CD4-positive, CD25-positive, alpha-beta regulatory T cell (primary cell): Measurements from ENCODE around the gene GUCY1A1. TPM values are rescaled to one million over a fixed set of nuclear protein-coding genes. Genes with fewer than 3 reads are reported as not detected.

Source experiments
- ATAC-seq, 2 donors: fragments of 150-1000 bp; cut with Tn5 transposase; one replicate each; pipeline ENCODE4 v1.10.0; 2021; ENCODE audit warnings: low read depth in 2 of 2, moderate number of reproducible peaks in 2 of 2, moderate library complexity in 1 of 2
- DNase-seq, 3 donors: peaks; one replicate each; pipeline versions ENCODE4 v3.0.0 to v3.0.0-alpha.2; 2012 to 2022; ENCODE audit warnings: mixed read lengths in 1 of 3
- H3K27ac ChIP-seq: one replicate; pipeline ENCODE4 v1.7.0; 2013; ENCODE audit warnings: mild to moderate bottlenecking, low read length; ENCODE audit not compliant: insufficient read depth, poor library complexity, severe bottlenecking
- H3K27me3 ChIP-seq: one replicate; pipeline ENCODE4 v1.7.0; 2013; ENCODE audit warnings: low read length; ENCODE audit not compliant: control insufficient read depth, insufficient read depth
- H3K36me3 ChIP-seq: one replicate; pipeline ENCODE4 v1.7.0; 2013; ENCODE audit warnings: mild to moderate bottlenecking, low read length, moderate library complexity; ENCODE audit not compliant: control insufficient read depth, insufficient read depth
- H3K4me1 ChIP-seq: 2 replicates; pipeline ENCODE4 v1.7.0; 2013; ENCODE audit warnings: mild to moderate bottlenecking, low read length; ENCODE audit not compliant: insufficient read depth, control insufficient read depth, poor library complexity, severe bottlenecking
- H3K4me3 ChIP-seq: one replicate; pipeline ENCODE4 v1.7.0; 2013; ENCODE audit warnings: low read depth, mild to moderate bottlenecking, low read length, moderate library complexity
- H3K9me3 ChIP-seq, 2 experiments: 1 replicate in 1 of 2; 2 replicates in 1 of 2; pipeline ENCODE4 v1.7.0; 2013; ENCODE audit warnings: low read length in 2 of 2, mild to moderate bottlenecking in 1 of 2, moderate library complexity in 1 of 2; ENCODE audit not compliant: control insufficient read depth in 2 of 2
- H3K27ac Mint-ChIP-seq, 3 donors: one replicate each; pipeline ENCODE4 v1.8.0; 2020 to 2022; ENCODE audit warnings: mild to moderate bottlenecking in 3 of 3, mixed read lengths in 3 of 3, moderate library complexity in 2 of 3
- H3K27me3 Mint-ChIP-seq: one replicate; pipeline ENCODE4 v1.8.0; 2022; ENCODE audit warnings: mild to moderate bottlenecking, mixed read lengths
- H3K36me3 Mint-ChIP-seq: one replicate; pipeline ENCODE4 v1.8.0; 2020; ENCODE audit warnings: mixed read lengths
- H3K4me1 Mint-ChIP-seq, 4 donors: one replicate each; pipeline ENCODE4 v1.8.0; 2020 to 2022; ENCODE audit warnings: mixed read lengths in 4 of 4, mild to moderate bottlenecking in 1 of 4
- H3K4me3 Mint-ChIP-seq, 4 donors: one replicate each; pipeline ENCODE4 v1.8.0; 2020 to 2022; ENCODE audit warnings: mild to moderate bottlenecking in 4 of 4, mixed read lengths in 4 of 4, moderate library complexity in 3 of 4
- H3K9me3 Mint-ChIP-seq, 7 donors: one replicate each; pipeline ENCODE4 v1.8.0; 2020 to 2022; ENCODE audit warnings: mixed read lengths in 7 of 7, mild to moderate bottlenecking in 3 of 7, moderate library complexity in 2 of 7
- polyA plus RNA-seq, 4 donors: library from polyadenylated mRNA; unstranded; fragments of 300-500 nt; fragmentation: Illumina TruSeq; gene quantifications; one replicate each; pipeline ENCODE4 v1.2.3, GENCODE V29; 2021
- total RNA-seq: library from RNA; stranded (reverse); gene quantifications from one replicate; pipeline ENCODE4 v1.2.3, GENCODE V29; 2022

Gene GUCY1A1
- total and polyA plus RNA-seq, 5 donors from 2014 or later: 1.9 TPM; not detected in 4

GRCh38 chr4:155696226-155696625, 29.6 kb downstream of the GUCY1A1 start:
- no peaks in the 10 kb centered on the region for H3K27me3 ChIP-seq
- no peaks in the 10 kb centered on the region for H3K4me1 ChIP-seq
- no peak overlapping the region for H3K27ac Mint-ChIP-seq
- H3K27me3 Mint-ChIP-seq: no peaks in the 10 kb centered on the region
- no peaks in the 10 kb centered on the region for H3K4me1 Mint-ChIP-seq
- no peaks in the 10 kb centered on the region for H3K36me3 ChIP-seq
- no peak overlapping the region for H3K27ac ChIP-seq
- H3K9me3 ChIP-seq: no peaks in the 10 kb centered on the region
- H3K4me3 Mint-ChIP-seq: no peak overlapping the region
- no peaks in the 10 kb centered on the region for H3K36me3 Mint-ChIP-seq
- no peak for DNase-seq
- peaks cover 0 to 4% (median 0%) of the 10 kb centered on the region in 7 donors for H3K9me3 Mint-ChIP-seq
- no peak overlapping the region for H3K4me3 ChIP-seq
- ATAC-seq: no peak

- no peak overlapping the region for H3K27ac Mint-ChIP-seq
- Histone ChIP-seq H3K27me3 (no peaks in the 10 kb centered on the region), H3K4me3 (no peak overlapping the region), H3K36me3 (no peaks in the 10 kb centered on the region), H3K27ac (no peak overlapping the region), H3K4me1 (no peaks in the 10 kb centered on the region), H3K9me3 (no peaks in the 10 kb centered on the region)
- ATAC-seq (no peak), DNase-seq (no peak)
- H3K4me1 Mint-ChIP-seq: no peaks in the 10 kb centered on the region
- no peaks in the 10 kb centered on the region for H3K36me3 Mint-ChIP-seq
- H3K4me3 Mint-ChIP-seq: no peak overlapping the region
- H3K27me3 Mint-ChIP-seq: no peaks in the 10 kb centered on the region
- H3K9me3 Mint-ChIP-seq: peaks cover 0 to 5% (median 0%) of the 10 kb centered on the region in 7 donors
Observed at GRCh38 chr4:155696726-155697125, 30.1 kb downstream of the GUCY1A1 start.

- peaks cover 0 to 5% (median 0%) of the 10 kb centered on the region in 7 donors for H3K9me3 Mint-ChIP-seq
- Histone ChIP-seq H3K4me3 (no peak overlapping the region), H3K27ac (no peak overlapping the region), H3K4me1 (no peaks in the 10 kb centered on the region), H3K36me3 (no peaks in the 10 kb centered on the region), H3K27me3 (no peaks in the 10 kb centered on the region), H3K9me3 (no peaks in the 10 kb centered on the region)
- H3K27ac Mint-ChIP-seq: no peak overlapping the region
- ATAC-seq (no peak), DNase-seq (no peak)
- H3K4me1 Mint-ChIP-seq: no peaks in the 10 kb centered on the region
- H3K27me3 Mint-ChIP-seq: no peaks in the 10 kb centered on the region
- no peak overlapping the region for H3K4me3 Mint-ChIP-seq
- no peaks in the 10 kb centered on the region for H3K36me3 Mint-ChIP-seq
Observed at GRCh38 chr4:155701827-155702226, 35.2 kb downstream of the GUCY1A1 start.

- no peaks in the 10 kb centered on the region for H3K36me3 ChIP-seq
- no peaks in the 10 kb centered on the region for H3K4me1 Mint-ChIP-seq
- no peaks in the 10 kb centered on the region for H3K4me1 ChIP-seq
- no peaks in the 10 kb centered on the region for H3K27me3 ChIP-seq
- ATAC-seq (no peak), DNase-seq (no peak)
- no peak overlapping the region for H3K4me3 ChIP-seq
- no peaks in the 10 kb centered on the region for H3K9me3 ChIP-seq
- H3K27me3 Mint-ChIP-seq: no peaks in the 10 kb centered on the region
- no peaks in the 10 kb centered on the region for H3K36me3 Mint-ChIP-seq
- no peak overlapping the region for H3K4me3 Mint-ChIP-seq
- no peak overlapping the region for H3K27ac Mint-ChIP-seq
- H3K27ac ChIP-seq: no peak overlapping the region
- H3K9me3 Mint-ChIP-seq: peaks cover 0 to 4% (median 0%) of the 10 kb centered on the region in 7 donors
Observed at GRCh38 chr4:155703486-155704247, 37.0 kb downstream of the GUCY1A1 start.

GRCh38 chr4:155704841-155705404, 38.3 kb downstream of the GUCY1A1 start:
- no peaks in the 10 kb centered on the region for H3K36me3 ChIP-seq
- H3K27ac ChIP-seq: no peak overlapping the region
- no peaks in the 10 kb centered on the region for H3K4me1 Mint-ChIP-seq
- ATAC-seq (no peak), DNase-seq (no peak)
- no peaks in the 10 kb centered on the region for H3K9me3 ChIP-seq
- H3K4me3 Mint-ChIP-seq: no peak overlapping the region
- no peak overlapping the region for H3K4me3 ChIP-seq
- H3K27ac Mint-ChIP-seq: no peak overlapping the region
- peaks cover 0 to 4% (median 0%) of the 10 kb centered on the region in 7 donors for H3K9me3 Mint-ChIP-seq
- H3K4me1 ChIP-seq: no peaks in the 10 kb centered on the region
- H3K27me3 ChIP-seq: no peaks in the 10 kb centered on the region
- H3K36me3 Mint-ChIP-seq: no peaks in the 10 kb centered on the region
- H3K27me3 Mint-ChIP-seq: no peaks in the 10 kb centered on the region

GRCh38 chr4:155705664-155706063, 39.0 kb downstream of the GUCY1A1 start:
- H3K27me3 ChIP-seq: no peaks in the 10 kb centered on the region
- no peaks in the 10 kb centered on the region for H3K36me3 ChIP-seq
- H3K27me3 Mint-ChIP-seq: no peaks in the 10 kb centered on the region
- peaks cover 0 to 5% (median 0%) of the 10 kb centered on the region in 7 donors for H3K9me3 Mint-ChIP-seq
- H3K4me3 Mint-ChIP-seq: no peak overlapping the region
- H3K4me3 ChIP-seq: no peak overlapping the region
- H3K4me1 ChIP-seq: no peaks in the 10 kb centered on the region
- no peaks in the 10 kb centered on the region for H3K9me3 ChIP-seq
- no peaks in the 10 kb centered on the region for H3K36me3 Mint-ChIP-seq
- ATAC-seq (no peak), DNase-seq (no peak)
- no peaks in the 10 kb centered on the region for H3K4me1 Mint-ChIP-seq
- H3K27ac Mint-ChIP-seq: no peak overlapping the region
- no peak overlapping the region for H3K27ac ChIP-seq

GRCh38 chr4:155706147-155706546, 39.5 kb downstream of the GUCY1A1 start:
- H3K4me3 Mint-ChIP-seq: no peak overlapping the region
- DNase-seq (no peak), ATAC-seq (no peak)
- H3K27ac Mint-ChIP-seq: no peak overlapping the region
- H3K36me3 ChIP-seq: no peaks in the 10 kb centered on the region
- H3K27ac ChIP-seq: no peak overlapping the region
- H3K4me1 ChIP-seq: no peaks in the 10 kb centered on the region
- no peaks in the 10 kb centered on the region for H3K27me3 ChIP-seq
- no peaks in the 10 kb centered on the region for H3K36me3 Mint-ChIP-seq
- H3K9me3 ChIP-seq: no peaks in the 10 kb centered on the region
- H3K4me3 ChIP-seq: no peak overlapping the region
- peaks cover 0 to 5% (median 0%) of the 10 kb centered on the region in 7 donors for H3K9me3 Mint-ChIP-seq
- no peaks in the 10 kb centered on the region for H3K4me1 Mint-ChIP-seq
- no peaks in the 10 kb centered on the region for H3K27me3 Mint-ChIP-seq

- H3K4me3 ChIP-seq: no peak overlapping the region
- no peak for ATAC-seq
- no peaks in the 10 kb centered on the region for H3K4me1 ChIP-seq
- peaks cover 0 to 4% (median 0%) of the 10 kb centered on the region in 7 donors for H3K9me3 Mint-ChIP-seq
- no peaks in the 10 kb centered on the region for H3K4me1 Mint-ChIP-seq
- no peak overlapping the region for H3K4me3 Mint-ChIP-seq
- no peak overlapping the region for H3K27ac Mint-ChIP-seq
- no peaks in the 10 kb centered on the region for H3K36me3 ChIP-seq
- H3K36me3 Mint-ChIP-seq: no peaks in the 10 kb centered on the region
- no peak for DNase-seq
- H3K9me3 ChIP-seq: no peaks in the 10 kb centered on the region
- no peak overlapping the region for H3K27ac ChIP-seq
- no peaks in the 10 kb centered on the region for H3K27me3 Mint-ChIP-seq
- no peaks in the 10 kb centered on the region for H3K27me3 ChIP-seq
Observed at GRCh38 chr4:155707251-155707650, 40.6 kb downstream of the GUCY1A1 start.
